ENCODE data around the gene CCDC69. TPM values are rescaled to one million over a fixed set of nuclear protein-coding genes. Genes with fewer than 3 reads are reported as not detected.
"Not testable (repeated sequence)": the region's sequence is repeated elsewhere in the genome, so short reads cannot be mapped to it uniquely, and the experiment has no call there.

The CCDC69 gene
- total and polyA plus RNA-seq, 10 of the 15 experiments (the other 5 are each of a cell fraction or from before 2014, with no cell fraction given) = 13.5 to 106 (median 70.1) TPM

DNA sequence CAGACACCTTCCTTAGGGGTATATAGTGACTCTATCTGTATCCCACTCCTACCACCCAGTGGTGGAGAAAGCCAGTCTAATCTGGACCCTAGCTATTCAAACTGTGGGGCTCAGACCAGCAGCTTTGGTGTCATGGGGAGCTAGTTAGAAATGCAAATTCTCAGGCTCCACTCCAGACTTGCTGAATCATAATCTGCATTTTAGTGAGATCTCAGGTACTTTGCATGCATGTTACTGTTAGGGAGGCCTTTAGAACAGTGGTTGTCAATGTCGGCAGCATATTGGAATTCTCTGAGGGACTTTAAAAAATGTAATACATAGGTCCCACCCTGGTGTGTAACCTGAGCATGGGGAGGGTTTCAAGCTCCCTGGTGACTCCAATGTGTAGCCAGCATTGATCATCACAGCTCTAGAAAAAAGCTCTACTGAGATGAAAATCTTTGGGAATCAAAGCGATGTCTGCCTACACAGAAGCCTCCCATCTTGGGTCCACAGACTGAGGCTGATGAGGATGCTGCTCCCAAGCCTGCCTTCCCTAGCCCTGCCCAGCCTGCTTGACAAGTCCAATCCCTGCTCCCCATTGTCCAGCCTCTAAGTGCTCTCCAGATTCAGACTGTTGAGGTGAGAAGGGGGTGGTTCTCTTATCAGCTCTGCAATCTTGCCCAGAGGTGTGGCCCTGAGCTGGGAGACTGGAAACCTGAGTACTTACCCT, 17.2 kb upstream of the CCDC69 start:
- no peak for FAIRE-seq
- Histone ChIP-seq H3K4me1 (ENCODE audit: control insufficient read depth, insufficient read depth, low read length) (peaks cover 67% of the 10 kb centered on the region), H3K4me3 (no peak overlapping the region; the same call in 1 of the 2 replicates), H3K27me3 (replicated peaks in 1 of 2; ENCODE audit: control insufficient read depth in 2 of 2, insufficient read depth in 2 of 2, low read length in 1 of 2) (no peaks in the 10 kb centered on the region), H3K36me3 (ENCODE audit: control insufficient read depth in 2 of 2, insufficient read depth in 2 of 2, low read length in 1 of 2) (no peaks in the 10 kb centered on the region), H4K20me1 (ENCODE audit: control insufficient read depth, insufficient read depth) (no peaks in the 10 kb centered on the region), H3K79me2 (ENCODE audit: control insufficient read depth, insufficient read depth, low read length) (no peaks in the 10 kb centered on the region), H3K9me3 (replicated peaks; ENCODE audit: control insufficient read depth, insufficient read depth, low read length) (no peaks in the 10 kb centered on the region; the same call in 1 of the 3 replicates), H2AFZ (ENCODE audit: control insufficient read depth, low read depth, low read length) (peak overlapping the region; percentile 51), H3K4me2 (ENCODE audit: control insufficient read depth, insufficient read depth) (peak overlapping the region; percentile 50), H3K9ac (ENCODE audit: control insufficient read depth, insufficient read depth, low read length) (peak overlapping the region; percentile 35; the same call in 1 of the 2 replicates), H3K27ac (ENCODE audit: control insufficient read depth, insufficient read depth) (peak overlapping the region; percentile 10)
- WGBS (ENCODE audit: insufficient coverage, insufficient replicate concordance, low lambda C conversion rate, missing lambda C conversion rate) = 50% methylated on average over 2 of the region's 2 CpGs
- no TSS peak for BruUV-seq (replicated peaks)
- RAD21 ChIA-PET (ENCODE audit: unreplicated experiment) = interaction anchor here (0.8 to 7.0 kb wide), 18 partner anchors 12 to 189 kb away, joined by 3 to 105 read pairs (median 4); partner anchors contain the start of gene GM2A
- TF ChIP-seq RELB (IDR thresholded peaks at IDR 0.05; ENCODE audit: low read depth) (no peak), NR2C2 (IDR thresholded peaks at IDR 0.05; ENCODE audit: borderline replicate concordance, control insufficient read depth, insufficient read length, low read depth) (no peak), SREBF1 (IDR thresholded peaks at IDR 0.05; ENCODE audit: low read length) (no peak)
- TF ChIP-seq, protein P1, sequence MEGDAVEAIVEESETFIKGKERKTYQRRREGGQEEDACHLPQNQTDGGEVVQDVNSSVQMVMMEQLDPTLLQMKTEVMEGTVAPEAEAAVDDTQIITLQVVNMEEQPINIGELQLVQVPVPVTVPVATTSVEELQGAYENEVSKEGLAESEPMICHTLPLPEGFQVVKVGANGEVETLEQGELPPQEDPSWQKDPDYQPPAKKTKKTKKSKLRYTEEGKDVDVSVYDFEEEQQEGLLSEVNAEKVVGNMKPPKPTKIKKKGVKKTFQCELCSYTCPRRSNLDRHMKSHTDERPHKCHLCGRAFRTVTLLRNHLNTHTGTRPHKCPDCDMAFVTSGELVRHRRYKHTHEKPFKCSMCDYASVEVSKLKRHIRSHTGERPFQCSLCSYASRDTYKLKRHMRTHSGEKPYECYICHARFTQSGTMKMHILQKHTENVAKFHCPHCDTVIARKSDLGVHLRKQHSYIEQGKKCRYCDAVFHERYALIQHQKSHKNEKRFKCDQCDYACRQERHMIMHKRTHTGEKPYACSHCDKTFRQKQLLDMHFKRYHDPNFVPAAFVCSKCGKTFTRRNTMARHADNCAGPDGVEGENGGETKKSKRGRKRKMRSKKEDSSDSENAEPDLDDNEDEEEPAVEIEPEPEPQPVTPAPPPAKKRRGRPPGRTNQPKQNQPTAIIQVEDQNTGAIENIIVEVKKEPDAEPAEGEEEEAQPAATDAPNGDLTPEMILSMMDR (IDR thresholded peaks at IDR 0.05 in 2 of 3, conservative IDR thresholded peaks at IDR 0.05 in 1 of 3; ENCODE audit: control insufficient read depth in 2 of 3, extremely low read depth in 1 of 3, insufficient read depth in 1 of 3, low read depth in 3 of 3, low read length in 3 of 3) = peak in 1 of 3 experiments; percentile 12; a peak in 1 of 6 replicates
- peak; percentile 5; the same call in 2 of the 3 replicates for ATAC-seq
- POLR2A ChIA-PET = interaction anchor here (0.7 to 10.2 kb wide), 6 partner anchors 11 to 87 kb away, joined by 3 to 290 read pairs (median 6); partner anchors contain the start of genes CCDC69 and GM2A
- CTCF ChIA-PET = interaction anchor here (0.6 to 9.9 kb wide), 20 partner anchors 12 to 681 kb away, joined by 3 to 293 read pairs (median 4); partner anchors contain the start of genes CCDC69 and GM2A
- no peak for DNase-seq (ENCODE audit: low read depth, low spot score)
- in situ Hi-C loops (cut with MboI) = no loop called here
- SMC1A ChIA-PET (ENCODE audit: uncharacterized antibody, unreplicated experiment) = interaction anchor here (0.7 to 11.1 kb wide), 17 partner anchors 10 to 207 kb away, joined by 3 to 325 read pairs (median 4); partner anchors contain the start of genes CCDC69, GM2A and SLC36A1
- intact Hi-C loops (cut with micrococcal nuclease; ENCODE audit: unreplicated experiment) = no loop called here

DNA sequence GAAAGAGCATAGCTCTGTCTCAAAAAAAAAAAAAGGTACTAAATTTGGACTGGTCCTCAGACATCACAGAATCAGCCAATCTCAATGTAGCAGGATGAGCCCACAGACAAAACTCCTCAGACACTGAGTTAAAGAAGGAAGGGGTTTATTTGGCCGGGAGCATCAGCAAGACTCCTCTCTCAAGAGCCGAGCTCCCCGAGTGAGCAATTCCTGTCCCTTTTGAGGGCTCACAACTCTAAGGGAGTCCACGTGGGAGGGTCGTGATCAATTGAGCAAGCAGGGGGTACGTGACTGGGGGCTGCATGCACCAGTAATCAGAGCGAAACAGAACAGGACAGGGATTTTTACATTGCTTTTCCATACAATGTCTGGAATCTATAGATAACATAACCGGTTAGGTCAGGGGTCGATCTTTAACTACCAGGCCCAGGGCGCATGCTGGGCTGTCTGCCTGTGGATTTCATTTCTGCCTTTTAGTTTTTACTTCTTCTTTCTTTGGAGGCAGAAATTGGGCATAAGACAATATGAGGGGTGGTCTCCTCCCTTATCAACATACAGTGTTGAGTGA, 16.5 kb upstream of the CCDC69 start:
- SMC1A ChIA-PET (ENCODE audit: uncharacterized antibody, unreplicated experiment) = interaction anchor here (0.7 to 11.1 kb wide), 14 partner anchors 11 to 207 kb away, joined by 3 to 325 read pairs (median 6); partner anchors contain the start of genes CCDC69, GM2A and SLC36A1
- BruUV-seq (replicated peaks); H4K20me1 ChIP-seq (ENCODE audit: control insufficient read depth, insufficient read depth); in situ Hi-C loops (cut with MboI); H3K4me3 ChIP-seq; intact Hi-C loops (cut with micrococcal nuclease; ENCODE audit: unreplicated experiment); H3K9me3 ChIP-seq (replicated peaks; ENCODE audit: control insufficient read depth, insufficient read depth, low read length); DNase-seq (ENCODE audit: low read depth, low spot score); H3K79me2 ChIP-seq (ENCODE audit: control insufficient read depth, insufficient read depth, low read length); H3K36me3 ChIP-seq (ENCODE audit: control insufficient read depth in 2 of 2, insufficient read depth in 2 of 2, low read length in 1 of 2); ATAC-seq; H3K27me3 ChIP-seq (replicated peaks in 1 of 2; ENCODE audit: control insufficient read depth in 2 of 2, insufficient read depth in 2 of 2, low read length in 1 of 2); FAIRE-seq: not testable (repeated sequence)
- H3K4me1 ChIP-seq (ENCODE audit: control insufficient read depth, insufficient read depth, low read length) = peaks cover 65% of the 10 kb centered on the region
- POLR2A ChIA-PET = interaction anchor here (0.7 to 10.2 kb wide), 5 partner anchors 12 to 132 kb away, joined by 3 to 290 read pairs (median 9); partner anchors contain the start of genes CCDC69 and GM2A
- CTCF ChIA-PET = interaction anchor here (0.6 to 9.9 kb wide), 17 partner anchors 12 to 751 kb away, joined by 3 to 293 read pairs (median 5); partner anchors contain the start of genes CCDC69 and GM2A
- peak overlapping the region; percentile 10 for H3K27ac ChIP-seq (ENCODE audit: control insufficient read depth, insufficient read depth)
- peak overlapping the region; percentile 50 for H3K4me2 ChIP-seq (ENCODE audit: control insufficient read depth, insufficient read depth)
- H3K9ac ChIP-seq (ENCODE audit: control insufficient read depth, insufficient read depth, low read length) = peak overlapping the region; percentile 35; the same call in 1 of the 2 replicates
- RAD21 ChIA-PET (ENCODE audit: unreplicated experiment) = interaction anchor here (0.8 to 7.0 kb wide), 16 partner anchors 13 to 189 kb away, joined by 3 to 105 read pairs (median 6); partner anchors contain the start of gene GM2A
- WGBS (ENCODE audit: insufficient coverage, insufficient replicate concordance, low lambda C conversion rate, missing lambda C conversion rate) = 50% methylated on average over 10 of the region's 10 CpGs
- peak overlapping the region; percentile 51 for H2AFZ ChIP-seq (ENCODE audit: control insufficient read depth, low read depth, low read length)

All from GM12878 (cell line).